ENCODE measurements around the gene CDK14.

CDK14 gene

GRCh38 chr7:90856351-90857070, 260.4 kb downstream of the CDK14 start:
- no peak for DNase-seq

DNA sequence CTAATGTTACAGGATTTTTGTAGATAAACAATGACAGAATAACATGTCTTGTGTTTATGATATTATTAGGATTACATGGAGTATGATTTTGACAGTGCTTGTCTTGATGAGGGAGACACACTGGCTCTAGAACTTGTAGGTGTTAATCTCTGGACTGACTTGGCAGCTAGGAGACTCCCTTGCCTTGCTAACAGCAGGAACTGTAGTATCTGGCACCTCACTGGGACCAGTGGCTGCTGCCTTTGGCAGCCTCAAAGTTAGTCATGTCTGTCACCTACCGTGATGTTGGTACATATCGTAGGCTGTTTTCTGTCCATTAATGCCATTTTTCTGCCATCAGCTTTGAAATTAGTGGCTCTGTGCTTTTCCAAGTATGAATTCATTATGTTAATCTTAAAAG, 261.5 kb downstream of the CDK14 start:
- no peak for DNase-seq

DNA sequence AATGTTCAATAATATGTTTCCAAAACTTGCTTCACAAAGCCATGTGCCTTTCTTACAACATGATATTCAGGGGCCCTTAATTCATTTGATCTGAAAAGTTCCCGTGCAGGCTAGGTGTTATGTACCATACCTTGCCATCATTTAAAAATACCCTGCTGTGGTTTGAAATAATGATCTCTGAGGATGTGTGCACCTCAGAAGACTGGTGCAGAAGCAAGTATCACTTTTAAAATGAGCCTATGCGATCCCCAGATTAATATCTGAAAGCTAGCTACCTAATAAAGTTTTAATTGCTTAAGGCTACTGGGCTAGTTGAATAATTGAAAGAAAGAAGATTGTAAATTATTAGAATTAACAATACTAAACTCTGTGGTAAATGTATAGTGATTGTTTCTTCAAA, 262.4 kb downstream of the CDK14 start:
- no peak for DNase-seq

DNA sequence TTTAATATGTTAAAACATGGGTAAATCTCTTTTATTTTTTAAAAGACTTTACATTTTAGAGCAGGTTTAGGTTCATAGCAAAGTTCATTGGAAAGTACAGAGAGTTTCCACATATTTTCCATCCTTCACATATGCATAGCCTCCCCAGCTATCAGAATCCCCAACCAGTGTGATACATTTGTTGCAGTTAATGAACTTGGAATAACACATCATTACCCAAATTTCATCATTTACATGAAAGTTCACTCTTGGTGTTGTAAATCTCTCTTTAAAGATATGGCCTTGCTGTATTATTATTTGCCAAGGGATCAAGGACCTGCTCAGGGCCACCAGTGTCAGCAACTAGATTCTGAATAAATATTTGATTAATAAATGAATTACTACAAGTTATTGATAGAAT, 263.4 kb downstream of the CDK14 start:
- DNase-seq = no peak

DNA sequence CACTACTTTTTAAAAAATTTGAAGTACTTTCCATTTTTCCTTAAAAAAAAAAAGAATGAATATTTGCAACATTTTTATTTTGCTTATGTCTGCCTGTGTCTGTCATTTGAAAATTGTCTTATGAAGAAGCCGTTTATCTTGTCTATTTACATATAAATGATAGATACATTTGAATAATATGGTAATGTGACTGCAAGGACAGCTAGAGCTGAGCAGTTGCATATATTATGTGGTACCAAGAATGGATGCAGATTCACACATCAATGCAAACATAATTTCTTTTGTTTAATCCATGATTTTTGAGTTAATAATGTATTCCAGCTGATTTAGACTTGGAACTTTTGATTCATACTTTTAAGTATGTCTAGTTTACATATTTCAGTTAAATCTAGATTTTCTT, 268.0 kb downstream of the CDK14 start:
- no peak for DNase-seq

DNA sequence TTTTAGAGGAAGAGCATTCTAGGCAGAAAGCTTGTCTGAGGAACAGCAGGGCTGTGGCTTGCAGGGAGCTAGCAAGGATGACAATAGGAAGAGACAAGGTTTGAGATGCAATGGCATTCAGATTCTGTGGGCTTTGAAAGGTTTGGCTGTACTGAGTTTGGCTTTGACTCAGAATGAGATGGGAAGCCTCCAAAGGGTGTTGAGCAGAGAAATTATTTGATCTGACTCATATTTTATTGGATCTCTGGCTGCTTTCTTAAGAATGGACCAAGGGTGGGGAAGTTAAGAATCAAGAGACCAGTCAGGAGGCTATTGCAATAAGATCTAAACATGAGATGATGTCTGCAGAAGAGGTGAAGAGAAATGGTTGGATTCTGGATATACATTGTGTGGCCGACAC, 273.2 kb downstream of the CDK14 start:
- DNase-seq = no peak

- no peak for DNase-seq
Observed at GRCh38 chr7:90876701-90877100, 280.6 kb downstream of the CDK14 start.

DNA sequence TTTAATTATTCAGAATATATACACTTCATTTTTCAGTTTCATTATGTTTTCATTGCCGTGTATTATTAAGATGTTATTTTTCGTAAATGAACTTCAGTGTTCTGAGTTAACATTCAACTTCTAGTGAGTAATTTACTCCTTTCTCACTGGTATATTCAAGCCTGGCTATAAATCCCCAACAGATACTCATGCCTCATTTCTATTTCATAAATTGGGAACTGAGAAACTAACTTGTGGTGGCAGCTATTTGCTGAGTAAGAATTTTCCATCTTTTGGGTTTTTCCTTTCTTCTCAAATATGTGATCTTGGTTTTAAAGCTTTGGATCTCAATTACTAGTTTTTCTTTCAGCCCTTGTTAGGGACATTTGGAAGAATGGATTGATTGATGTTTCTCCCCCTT, 281.1 kb downstream of the CDK14 start:
- DNase-seq = no peak

DNA sequence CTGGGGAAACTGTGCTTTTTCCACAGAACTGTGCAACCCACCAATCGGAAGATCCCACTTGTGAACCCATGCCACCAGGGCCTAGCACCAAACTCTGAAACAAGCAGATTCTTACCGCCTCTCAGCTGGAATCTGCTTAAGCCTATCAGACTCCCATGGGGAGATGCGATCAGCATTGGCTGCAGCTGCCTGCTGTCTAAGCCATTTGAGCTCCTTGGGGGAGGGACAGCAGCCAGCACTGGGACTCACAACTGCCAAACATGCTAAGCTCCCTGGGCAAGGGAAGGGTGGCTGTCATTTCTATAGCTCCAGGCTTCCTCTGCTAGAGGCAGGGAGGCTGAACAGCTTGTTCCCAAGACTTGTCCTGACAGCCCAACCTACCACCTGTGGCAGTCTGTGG, 283.8 kb downstream of the CDK14 start:
- no peak for DNase-seq

- DNase-seq = no peak
Observed at GRCh38 chr7:90886416-90886815, 290.3 kb downstream of the CDK14 start.

GRCh38 chr7:90889210-90889609, 293.1 kb downstream of the CDK14 start:
- no peak for DNase-seq

GRCh38 chr7:90889644-90890043, 293.5 kb downstream of the CDK14 start:
- DNase-seq = no peak

DNA sequence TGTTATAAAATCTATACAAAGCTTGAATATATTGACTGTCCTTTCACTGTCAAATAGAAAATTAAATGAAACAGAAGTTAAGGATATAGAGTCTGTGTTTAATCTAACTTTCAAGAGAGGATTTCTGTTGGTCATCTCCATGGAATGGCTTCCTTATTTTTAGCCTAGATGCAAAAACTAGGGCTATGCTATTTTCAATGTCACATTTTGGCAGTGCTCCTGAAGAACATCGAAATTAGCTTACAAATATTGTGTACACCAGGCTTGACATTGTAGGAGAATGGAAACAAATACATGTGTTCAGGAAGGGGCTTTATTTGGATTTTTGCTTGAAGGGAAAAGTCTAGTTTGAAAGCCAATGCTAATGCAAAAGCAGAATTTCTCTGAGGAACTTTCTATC, 295.4 kb downstream of the CDK14 start:
- DNase-seq = no peak

DNA sequence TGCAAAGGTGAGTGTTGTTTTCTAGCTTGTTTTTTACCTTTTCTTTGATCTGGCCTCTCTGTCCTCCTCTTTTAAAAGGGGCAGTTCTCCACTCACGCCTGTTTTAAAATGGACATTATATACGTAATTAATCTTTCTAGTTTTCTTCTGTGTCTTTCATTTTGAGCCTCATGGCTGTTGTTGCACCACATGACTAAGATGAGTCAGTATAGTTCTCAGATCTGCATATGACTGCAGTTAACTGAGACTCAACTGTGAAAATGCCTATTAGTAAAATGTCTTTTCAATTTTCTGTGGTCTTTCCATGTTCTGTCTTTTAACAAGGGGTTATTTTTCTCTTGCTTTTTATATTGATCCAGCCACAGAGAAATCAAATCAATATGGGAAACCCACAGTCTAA, 296.1 kb downstream of the CDK14 start:
- no peak for DNase-seq

DNA sequence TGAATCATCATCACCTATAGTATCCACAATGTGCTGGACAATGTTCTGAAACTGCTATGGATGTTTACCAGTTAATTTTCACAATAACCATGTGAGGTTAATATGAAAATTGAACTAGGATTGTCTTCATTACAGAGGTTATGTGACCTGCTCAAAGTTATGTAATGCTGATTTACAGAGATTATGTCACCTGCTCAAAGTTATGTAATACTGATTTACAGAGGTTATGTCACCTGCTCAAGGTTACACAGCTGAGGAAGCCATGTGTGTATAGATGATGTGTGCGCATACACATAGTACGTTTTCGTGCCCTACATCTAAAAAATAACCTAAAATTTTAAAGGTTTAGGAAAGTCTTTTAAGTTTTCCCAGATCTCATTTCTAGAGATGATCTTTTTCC, 298.0 kb downstream of the CDK14 start:
- DNase-seq = no peak

DNA sequence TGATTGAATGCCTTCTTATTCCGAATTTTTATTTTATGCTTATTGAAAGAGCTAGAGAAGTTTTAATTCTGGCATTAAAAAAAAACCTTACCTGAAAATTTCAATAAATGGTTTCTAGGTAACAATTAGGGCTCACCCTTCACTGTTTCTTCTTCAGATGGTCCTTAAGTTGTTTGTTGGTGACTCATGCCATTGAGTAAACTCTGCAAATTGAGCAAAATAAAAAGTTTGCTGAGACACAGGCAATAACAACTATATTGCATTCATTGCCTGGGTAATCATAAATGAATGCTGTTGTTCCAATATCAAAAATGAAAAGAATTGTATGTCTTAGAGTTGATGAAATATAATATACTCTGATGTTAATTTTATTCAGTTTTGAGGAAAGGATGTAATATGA, 300.3 kb downstream of the CDK14 start:
- DNase-seq = no peak

GRCh38 chr7:90897961-90898469, 301.9 kb downstream of the CDK14 start:
- no peak for DNase-seq

DNA sequence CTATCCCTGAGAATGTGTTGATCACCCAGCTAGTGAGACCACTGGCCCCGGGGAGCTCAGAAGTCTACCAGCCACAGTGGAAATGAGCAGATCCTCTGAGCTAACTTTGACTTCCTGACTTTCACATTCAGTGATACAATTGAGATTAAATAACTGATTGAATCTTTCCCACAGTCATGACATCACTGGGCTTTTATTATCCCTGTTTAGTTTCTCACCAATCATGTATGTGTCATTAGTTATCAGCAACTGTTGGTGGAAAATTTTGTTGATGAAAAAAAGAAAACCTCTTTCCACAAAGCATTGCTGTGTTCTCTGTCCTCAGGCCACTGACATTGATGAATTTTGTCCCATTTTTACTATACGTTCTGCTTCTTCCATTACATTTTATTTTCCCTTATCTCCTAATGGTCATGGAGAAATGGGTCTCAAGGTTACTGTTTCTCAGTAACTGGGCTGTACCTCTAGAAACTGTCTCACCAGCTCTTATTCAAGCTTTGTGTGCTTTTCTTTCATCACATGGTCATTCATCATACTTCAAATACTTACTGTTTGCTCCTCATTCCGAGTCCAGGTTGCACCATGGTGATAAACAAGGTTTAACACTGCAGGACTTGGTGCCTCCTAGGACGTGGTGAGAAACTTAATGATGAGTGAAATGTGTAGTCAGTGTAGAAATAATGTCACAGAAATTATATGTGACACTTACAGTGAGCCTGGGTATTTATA, 304.7 kb downstream of the CDK14 start:
- no peak for DNase-seq

DNA sequence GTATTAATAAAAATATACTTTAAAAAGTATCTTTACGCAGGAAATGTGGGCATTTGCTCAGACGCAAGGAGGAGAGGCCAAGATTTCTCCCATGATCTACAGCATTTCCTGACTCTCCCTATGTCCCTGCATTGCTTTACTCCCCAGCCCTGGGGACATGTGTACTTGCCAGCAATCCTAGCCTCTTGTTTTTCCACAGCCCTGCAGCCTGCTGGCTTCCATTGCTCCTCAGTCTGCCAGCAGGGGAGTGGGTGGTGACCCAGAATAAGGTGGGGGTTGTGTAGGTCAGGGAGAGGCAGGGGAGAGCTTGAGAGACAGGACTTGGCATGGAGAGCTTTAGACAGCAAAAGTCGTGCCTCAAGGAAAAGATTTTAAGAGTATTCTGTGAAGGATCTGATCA, 307.7 kb downstream of the CDK14 start:
- DNase-seq = no peak

DNA sequence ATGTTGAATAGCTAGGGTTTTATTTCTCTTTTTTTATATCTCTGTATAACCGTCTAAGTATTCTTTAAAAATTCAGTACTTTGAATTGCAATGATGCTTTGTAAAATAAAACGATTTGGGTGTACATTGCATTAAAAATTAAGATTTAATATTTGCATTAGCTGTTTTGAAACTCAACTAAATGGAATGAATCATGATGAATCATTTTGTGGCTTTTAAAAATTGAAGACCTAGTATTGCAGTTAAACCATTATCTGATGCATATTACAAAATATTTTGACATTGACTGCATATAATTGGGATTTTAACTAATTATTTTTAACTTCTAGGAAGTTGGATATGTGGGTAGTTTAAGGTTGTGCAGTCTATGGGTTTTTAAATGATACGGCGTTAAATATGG, 314.0 kb downstream of the CDK14 start:
- DNase-seq = no peak

DNA sequence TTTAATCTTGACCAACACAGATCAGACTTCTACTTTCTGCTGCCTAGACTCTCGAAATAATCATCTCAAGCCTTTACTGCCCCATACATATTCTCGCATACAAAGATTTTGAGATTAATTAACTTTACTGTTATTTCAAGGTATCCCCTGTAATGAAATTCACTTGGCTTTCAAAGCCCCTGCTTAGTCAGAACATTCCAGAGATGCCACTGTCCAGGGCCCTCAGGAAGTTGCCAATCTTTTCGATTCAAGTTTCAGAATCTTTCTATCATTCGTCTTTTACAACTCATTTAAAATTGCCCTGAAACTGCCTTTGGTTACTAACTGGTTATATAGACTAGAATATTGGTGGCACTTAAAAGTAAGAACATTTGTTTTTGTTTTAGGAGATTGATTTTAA, 320.2 kb downstream of the CDK14 start:
- no peak for DNase-seq

DNA sequence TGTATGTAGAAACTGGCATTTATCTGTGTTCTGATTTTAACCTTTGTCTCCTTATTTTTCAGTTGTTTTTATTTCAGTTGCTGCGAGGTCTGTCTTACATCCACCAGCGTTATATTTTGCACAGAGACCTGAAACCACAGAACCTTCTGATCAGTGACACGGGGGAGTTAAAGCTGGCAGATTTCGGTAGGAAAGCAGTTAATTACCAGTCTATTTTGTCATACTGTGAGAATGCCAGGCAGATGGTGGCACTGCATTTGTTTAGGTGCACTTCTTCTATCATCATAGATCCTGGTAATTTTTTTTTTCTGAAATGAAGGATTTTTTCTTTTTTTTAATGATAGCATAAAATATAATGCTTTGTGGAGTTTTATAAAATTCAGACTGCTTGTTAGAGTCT, 321.4 kb downstream of the CDK14 start:
- DNase-seq = no peak

DNA sequence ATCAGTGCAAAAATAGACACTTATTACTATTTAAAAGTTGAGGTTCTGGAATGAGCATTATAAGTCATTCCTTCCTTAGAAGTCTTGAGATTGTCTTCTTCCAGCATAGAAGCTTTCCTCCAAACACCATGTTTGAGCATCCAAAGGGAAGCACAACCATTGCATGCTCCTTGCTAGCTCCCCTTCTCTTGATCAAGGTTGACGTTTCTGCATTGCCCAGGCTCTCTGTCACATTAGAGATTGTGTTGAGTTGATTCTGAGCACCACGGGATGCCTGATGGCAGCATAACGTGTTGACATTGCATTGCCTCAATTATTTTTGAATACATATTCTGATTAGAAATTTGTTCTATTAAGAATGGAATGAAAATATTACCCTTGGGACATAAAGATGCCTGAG, 322.2 kb downstream of the CDK14 start:
- DNase-seq = no peak

DNA sequence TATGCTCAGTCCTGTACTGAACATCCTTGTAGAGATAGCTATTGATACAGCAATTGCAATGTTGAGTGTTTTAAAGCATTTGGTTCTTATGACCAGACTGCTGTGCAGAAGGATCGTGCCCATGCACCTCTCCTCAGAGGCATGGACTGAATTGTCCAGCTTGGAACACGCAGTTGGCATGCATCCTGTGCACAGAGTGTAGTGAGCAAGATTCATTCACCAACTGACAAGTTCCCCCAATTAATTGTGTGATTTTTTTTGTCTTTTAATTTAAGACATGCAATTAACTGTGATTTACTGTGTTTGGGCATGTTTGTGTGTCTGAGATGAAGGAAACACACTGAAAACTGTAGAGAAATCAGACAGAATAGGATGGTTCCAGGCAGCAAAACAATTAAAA, 323.7 kb downstream of the CDK14 start:
- DNase-seq = no peak

GRCh38 chr7:90920336-90920735, 324.2 kb downstream of the CDK14 start:
- DNase-seq = no peak
